HG02588 (cell line): Measurements from ENCODE around the gene FOXL2NB.

Experiments
- ATAC-seq: cut with Tn5 transposase; IDR thresholded peaks from one replicate; pipeline ENCODE4 v1.9.1; 2021; ENCODE audit warnings: mild to moderate bottlenecking, moderate library complexity; ENCODE audit not compliant: unreplicated experiment

Gene FOXL2NB

DNA sequence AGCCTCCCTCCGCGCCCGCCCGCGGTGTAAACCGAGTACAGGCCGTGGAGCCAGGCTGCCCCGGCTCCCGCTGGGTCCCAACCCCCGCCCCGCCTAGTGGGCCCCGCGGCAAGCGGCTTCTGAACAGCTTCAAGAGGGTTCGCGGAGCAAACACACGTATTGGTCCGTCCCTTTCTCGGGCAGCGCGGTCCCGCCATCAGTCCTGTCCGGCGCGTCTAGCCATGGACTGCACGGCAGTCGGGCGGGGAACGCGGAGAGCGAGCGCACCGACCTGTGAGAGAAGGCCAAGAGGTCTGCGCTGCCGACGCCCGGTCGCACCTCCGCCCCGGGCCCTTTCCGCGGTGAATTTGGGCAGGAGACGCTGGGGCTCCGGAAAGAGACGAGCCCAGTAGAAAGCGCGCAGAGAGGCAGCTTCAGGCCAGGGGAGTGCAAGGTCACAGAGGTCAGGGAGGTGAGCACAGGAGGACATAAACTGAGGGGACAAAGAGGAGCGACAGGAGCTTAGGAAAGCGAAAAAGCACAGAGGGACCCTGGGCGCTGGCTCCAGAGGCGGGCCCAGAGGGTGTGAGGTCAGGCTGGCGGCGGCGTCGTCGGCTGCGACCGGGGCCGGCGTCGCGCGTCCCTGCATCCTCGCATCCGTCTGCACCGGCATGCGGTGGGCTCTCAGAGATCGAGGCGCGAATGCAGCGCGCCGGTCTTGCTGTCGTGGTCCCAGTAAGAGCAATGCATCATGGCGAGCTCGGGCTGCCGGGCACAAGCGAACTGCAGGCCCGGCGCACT, 1.9 kb upstream of the FOXL2NB start:
- no peak for ATAC-seq

DNA sequence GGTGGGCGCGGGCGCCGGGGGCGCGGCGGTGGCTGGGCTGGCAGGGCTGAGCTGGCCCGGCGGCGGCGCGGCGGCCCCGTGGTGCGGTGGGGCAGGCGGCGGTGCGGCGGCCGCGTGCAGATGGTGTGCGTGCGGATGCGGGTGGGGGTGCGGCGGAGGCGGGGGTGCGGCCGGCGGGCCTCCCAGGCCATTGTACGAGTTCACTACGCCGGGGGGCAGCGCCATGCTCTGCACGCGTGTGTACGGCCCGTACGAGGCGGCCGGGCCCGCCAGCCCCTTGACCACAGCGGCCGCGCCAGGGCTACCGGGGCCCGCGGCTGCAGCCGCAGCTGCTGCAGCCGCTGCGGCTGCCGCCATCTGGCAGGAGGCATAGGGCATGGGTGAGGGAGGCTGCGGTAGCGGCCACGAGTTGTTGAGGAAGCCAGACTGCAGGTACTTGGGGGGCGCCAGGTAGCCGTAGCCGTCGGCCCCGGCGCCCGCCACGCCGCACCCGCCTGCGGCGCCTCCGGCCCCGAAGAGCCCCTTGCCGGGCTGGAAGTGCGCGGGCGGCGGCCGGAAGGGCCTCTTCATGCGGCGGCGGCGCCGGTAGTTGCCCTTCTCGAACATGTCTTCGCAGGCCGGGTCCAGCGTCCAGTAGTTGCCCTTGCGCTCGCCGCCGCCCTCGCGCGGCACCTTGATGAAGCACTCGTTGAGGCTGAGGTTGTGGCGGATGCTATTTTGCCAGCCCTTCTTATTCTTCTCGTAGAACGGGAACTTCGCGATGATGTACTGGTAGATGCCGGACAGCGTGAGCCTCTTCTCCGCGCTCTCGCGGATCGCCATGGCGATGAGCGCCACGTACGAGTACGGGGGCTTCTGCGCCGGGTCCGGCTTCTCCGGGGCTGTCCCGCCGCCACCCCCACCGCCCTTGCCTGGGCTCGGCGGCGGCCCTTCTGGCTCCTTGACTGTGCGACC, 1.0 kb upstream of the FOXL2NB start:
- ATAC-seq = no peak

DNA sequence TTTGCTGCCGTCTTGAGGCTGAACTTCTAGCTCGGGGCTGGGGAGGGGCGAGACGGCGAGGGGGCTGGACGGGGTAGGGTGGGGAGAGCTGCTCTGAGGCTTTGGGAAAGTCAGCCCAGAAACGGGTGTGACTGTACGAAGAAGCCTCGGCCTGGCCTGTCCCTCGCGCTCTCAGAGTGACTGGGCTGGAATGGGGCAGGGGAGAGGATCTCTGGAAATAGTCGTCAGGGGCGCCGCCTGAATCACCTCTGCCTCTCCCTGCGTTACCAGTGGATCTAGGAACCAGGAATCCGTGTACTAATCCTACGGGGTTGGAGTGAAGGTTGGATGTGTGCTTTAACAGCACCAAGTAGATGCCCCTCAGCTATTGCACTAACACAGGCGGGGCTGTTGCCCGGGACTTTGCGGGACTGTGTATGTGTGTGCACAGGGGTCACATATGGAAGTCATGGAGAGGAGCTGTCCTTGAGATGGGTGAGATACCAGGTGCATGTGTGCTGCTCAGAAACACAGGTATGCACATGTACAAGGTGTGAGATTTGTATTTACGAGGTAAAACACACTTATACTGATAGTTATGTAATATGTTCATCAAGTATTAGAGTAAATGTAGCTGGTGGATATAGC, 591 bp downstream of the FOXL2NB start:
- no peak for ATAC-seq

DNA sequence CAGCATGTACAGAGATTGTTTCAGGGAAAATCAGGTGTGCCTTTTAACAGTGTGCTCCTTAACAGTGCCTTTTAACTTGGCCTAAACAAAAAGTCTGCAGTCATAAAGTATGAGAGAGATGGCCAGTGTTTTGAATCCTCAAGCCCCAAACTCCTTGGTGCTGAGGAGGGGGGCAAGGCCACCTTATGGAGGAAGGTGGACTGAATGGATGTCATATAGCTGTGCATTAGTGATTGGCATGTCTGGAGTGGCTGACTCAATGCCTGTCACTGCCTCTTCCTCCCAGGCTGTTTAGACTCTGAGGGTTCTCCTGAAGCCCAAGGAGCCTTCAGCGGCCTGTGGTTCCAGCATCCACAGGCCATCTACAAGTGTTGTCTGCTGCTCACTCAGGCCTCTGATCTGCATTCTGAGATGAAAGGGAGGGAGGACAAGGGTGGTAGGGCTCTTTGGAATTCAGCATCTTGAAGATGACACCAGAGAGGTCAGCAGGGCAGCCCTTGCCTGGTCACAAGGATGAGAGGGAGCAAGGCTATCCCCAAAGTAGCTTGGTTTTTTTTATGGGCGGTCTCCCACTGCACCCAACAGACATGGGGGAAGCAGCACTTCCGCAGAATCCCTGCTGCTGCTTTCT, 1.5 kb downstream of the FOXL2NB start:
- ATAC-seq = no peak

DNA sequence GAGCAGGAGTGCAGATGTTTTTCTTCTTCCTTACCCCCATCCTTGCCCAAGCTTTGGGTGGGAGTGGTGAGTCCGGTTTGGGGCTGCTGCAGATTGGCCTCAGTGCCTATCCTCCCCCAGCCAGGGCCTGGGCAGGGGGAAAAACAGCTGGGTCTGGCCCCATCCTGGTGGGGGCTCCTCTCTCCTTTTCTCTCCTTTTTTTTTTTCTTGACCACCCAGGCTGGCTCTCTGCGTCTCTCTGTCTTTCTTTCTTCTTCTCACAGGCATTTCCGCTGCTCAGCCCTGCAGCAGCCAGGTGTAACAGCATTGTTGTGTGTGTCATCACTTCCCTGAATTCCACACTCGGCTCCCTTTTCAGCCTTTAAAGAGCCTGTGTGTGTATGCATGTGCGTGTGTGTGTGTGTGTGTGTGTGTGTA, 2.0 kb downstream of the FOXL2NB start:
- no peak for ATAC-seq

DNA sequence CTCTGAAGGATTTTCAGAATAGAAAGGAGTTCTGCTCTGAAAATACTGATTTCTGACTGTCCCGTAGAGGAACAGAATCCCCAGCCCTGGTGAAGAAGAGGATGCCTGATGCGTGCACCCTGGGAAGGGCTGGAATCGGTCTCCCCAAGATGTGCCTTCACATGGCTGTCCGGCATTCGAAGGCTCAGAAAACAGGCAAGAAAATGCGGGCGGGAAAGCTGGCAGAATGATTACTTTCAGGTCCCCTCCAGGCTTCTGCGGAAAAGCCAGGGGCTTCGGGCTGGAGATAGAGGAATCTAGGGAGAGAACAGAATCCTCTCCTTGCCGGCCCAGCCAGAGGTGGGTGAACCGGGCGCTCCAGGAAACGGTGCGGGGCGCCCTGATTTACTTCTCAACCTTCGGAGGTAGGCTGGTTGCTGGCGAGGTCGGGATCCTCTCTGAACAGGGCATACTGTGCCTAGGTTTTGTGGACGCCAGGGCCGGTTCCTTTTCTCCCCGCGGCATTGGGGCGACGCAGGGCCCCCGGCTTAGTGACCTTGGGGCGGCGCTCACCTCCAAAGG, 2.5 kb downstream of the FOXL2NB start:
- no peak for ATAC-seq

DNA sequence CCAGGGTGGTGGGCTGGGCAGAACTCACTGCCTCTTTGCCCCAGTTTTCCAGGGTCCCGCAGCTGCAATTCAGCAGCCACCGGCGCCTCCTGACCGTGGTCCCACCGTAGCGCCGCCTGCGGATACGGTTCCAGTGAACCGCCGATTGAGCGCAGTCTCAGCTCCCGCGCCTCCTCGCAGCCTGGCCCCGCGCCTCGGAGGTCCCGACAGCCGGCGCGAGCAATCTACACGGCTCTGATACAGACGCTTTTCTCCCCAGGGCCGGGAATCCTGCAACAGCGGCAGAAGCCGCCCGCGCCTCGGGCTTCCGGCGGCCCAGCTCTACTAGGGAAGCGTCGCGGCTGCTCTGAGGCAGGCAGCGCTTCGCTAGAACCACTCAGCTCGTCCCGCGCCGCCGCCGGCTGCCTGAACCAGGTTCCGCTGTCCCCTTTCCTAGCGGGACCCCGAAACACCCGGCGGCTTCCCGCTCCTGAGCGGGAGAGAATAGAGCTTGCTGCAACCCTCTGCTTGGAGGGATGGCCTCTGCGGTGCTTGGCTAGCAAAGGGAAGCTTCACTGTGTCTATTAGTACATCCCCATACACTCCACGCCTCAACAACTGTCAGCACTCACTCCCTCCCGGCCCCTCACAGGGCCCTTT, 3.1 kb downstream of the FOXL2NB start:
- no peak for ATAC-seq

DNA sequence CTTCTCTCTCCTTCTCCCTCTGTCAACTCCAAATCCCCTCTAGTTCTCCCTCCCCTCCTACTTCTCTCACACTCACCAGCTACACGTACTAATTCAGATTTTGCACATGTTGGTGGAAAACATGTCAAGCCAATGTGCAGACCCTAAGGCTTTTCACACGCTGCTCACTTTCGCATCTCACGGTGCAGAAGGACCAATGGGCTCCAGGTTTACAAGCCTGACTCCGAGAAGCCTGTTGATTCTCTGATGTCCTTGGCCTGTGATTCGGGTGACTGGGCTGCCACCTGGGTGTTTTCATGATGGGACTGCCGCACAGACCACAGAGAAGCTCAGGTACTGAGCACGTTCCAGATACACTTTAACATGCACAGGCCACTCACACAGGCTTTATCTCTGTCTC, 3.7 kb downstream of the FOXL2NB start:
- no peak for ATAC-seq

DNA sequence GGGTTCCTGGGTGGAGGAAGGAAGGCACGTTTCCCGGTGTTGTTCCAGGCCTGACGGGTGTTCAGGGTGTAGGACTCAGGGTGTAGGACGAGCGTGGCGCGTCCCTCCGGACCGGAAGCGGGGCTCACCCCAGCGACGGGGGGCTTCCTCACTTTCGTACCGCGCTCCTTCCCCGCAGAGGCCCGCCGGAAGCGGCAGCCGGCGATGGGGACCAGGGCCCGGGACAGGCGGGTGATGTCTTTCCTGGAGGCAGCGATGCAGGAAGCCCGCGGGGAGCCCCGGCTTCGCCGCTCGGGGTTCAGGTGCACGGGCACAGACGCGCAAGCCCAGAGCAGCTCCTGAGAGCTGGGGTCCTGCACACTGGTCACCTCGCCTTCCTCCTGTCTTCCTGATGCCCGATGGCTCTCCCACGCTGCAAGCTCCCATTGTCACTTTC, 13.4 kb downstream of the FOXL2NB start:
- no peak for ATAC-seq

DNA sequence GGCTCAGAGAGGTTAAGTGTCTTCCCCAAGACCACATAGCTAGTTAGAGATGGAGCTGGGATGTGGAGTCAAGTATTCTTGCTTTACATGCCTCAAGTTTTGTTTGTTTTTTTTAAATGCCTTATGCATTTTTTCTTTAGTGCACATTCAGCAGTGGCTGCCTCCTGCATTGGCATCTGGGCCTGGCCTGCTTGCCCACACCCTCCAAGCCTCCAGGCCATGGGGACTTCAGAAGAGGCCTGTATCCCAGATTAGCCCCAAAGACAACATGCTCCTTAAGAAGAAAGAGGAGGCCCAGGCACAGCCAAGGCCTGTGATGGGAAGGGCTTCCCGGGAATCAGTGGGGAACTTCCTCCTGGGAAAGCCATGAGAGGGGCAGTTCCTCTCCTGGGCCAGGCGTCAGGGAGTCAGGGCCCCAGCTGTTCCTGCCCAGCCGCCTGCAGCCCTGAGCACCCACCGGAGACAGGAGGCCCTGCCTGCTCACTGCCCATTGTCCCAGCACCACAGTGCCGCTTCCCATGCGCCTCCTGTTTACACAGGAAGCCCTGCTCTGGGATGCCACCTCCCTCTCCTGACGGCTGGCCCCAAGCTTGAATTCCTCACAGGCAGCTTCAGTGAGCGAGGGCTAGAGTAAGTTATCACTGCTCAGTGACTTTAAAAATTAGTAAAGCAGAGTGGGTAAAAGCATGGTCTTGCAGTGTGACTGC, 16.0 kb downstream of the FOXL2NB start:
- no peak for ATAC-seq

DNA sequence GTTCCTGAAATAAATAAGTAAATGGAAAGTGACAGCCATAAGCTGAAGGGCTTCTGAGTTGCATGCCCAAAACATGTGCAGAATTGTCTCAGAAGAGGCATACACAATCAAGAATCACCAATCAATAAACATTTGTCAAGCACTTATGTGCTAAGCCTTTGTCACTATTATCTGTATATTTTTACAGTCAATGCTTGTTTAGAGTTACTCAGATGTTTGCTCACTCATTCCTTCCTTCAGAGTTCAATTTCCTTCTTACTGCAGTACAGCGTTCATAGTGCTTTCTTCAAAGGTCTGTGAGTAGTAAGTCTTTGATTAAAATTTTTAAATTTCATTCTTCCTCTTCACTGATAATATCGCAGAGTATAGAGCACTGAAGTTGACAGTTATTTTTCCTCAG, 17.2 kb downstream of the FOXL2NB start:
- no peak for ATAC-seq

DNA sequence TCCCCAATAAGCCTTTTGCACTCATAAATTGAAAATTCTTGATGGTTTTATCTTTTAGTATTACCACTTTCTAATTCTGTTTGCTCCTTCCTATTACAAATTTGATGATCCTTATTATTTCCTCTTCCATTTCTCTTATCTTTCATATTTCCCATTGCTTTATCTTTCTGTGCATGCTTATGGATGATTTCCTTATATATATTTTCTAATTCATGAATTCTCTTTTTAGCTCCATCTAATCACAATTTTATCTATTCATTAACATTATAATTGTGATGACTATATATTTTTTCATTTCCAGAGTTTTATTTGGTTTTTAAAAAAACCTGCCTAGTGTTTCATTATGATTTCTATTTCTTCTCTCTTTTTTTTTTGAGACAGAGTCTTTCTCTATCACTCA, 17.9 kb downstream of the FOXL2NB start:
- ATAC-seq = no peak

DNA sequence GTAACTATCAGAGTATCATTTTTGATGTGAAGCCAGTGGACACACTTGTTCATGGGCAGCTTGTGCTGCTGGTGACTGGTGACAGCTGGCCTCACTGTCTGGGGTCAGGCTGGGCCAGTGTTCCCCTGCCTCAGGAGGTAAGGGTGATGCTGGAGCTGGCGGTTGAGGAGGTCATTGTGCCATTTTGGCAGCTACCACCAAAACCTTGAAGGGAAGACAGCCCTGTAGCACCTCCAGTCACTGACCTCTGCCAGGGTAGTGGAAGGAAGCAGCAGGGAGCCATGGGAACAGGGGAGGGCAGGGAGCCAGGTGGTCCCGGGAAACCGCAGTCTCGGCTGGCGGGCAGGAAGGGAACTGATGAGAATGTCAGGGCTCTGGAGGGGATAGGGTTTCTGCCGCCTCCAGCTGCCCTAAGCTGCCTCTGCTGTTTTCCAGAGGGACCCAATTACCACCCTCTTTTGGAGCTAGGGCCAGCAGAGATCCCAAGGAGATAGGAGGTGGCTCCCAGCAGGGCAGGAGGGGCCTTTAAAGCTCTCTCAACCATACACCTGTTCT, 24.8 kb downstream of the FOXL2NB start:
- ATAC-seq = no peak

DNA sequence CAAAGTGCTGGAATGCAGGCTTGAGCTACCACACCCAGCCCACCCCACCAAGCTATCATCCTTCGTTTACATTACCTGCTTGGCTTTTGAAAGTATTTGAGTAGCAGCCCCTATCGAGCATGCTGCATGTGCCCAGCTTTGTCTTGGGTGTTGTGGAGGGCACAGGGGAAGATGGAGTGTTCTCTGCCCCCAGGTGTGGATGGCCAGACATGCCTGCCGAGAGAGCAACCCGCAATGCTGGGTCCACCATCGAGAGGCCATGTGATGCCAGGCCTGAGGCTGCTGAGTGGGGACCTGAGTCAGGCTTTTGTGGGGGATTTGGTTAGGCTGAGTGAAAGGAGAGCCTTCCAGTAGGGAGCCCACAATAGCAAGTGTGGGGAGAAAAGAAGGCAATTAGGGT, 25.9 kb downstream of the FOXL2NB start:
- no peak for ATAC-seq

DNA sequence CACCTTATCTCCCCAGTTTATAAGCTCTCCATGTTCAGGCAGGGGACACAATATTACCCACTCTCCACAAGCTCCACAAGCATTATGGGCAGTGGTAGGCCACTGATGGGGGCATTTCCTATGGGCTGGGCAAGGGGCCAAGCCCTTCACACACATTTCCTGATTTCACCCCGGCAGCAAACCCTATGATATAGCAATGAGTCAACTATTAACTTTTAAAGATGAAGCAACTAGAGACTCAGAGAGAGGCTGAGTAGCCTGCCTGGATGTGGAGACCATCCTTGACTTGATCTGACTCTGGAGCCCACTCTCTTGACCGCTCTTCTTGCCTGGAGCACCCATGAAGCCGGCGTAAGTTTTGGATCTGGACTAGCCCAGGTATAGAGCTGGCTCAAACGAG, 27.4 kb downstream of the FOXL2NB start:
- ATAC-seq = no peak

DNA sequence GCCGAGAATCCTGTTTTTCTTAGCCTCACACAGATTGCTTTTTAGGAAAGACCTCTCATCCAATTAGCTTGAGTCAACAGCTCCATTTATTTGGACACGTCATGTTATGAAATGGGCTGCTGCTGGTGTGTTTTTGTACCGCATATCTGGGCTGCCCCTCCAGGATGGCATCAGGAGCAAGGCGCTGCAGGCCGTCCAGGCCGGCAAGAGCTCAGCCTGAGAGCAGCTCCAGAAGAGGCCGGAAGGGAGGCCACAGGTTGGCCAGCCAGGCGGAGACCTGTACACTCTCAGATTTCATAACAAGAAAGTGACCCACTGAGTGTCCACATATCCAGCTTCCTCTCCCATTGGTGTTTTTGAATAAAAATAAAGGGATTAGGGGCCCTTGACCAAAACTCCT, 28.3 kb downstream of the FOXL2NB start:
- ATAC-seq = no peak

DNA sequence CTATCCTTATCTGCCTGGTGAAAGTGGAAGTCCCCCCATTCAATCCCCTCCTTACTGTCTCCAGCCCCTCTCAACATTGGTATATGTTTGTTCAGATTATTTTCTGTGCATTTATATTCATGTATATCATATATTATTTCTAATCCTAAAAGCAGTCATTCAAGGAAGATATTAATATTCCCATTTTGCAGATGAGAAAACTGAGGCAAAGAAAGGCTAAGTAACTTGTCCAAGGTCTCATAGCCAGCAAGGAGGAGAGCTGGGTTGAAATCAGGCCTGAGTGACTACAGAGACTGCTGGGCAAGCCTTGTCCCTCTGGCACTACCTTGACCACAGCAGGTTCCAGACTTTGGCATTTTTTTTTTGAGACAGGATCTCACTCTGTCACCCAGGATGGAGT, 29.0 kb downstream of the FOXL2NB start:
- no peak for ATAC-seq

DNA sequence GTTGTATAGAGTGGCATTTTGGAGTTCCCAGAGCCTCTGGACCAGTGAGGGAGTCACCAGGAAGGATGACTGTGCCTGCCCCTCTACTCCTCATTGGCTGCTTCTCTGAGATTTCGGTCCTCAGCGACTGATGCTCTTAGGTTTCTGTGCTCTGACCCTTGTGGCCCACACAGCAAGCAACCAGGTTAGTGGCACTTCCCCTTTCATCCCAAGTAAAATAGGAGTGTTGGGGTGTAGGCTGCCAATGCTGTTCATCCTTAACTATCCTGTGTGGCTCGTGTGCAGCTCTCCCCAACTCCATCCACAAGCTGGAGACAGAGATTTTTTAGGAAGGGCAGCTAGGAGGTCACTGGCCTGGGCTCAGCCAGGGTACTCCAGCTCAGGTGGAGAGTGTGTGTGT, 37.8 kb downstream of the FOXL2NB start:
- ATAC-seq = no peak

DNA sequence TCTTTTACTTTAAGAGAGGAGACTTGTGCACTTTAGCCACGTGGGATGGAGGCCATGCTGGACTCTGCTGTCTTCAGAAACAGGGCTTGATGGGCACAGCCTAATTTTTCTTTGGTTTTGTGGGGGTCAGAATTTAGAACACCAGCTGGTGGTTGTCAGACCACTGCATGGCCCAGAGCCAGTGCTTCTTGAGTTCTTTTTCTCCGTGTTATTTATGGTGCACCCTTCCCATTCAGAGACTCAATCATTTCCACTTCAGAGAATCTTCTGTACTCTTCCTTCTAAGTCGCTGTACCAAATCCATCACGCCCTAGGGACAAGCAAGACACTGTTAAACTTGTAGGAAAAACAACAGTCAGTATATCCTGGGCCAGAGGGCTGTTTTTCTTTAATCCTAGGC, 38.9 kb downstream of the FOXL2NB start:
- ATAC-seq = no peak
